ENCODE measurements around the gene TEAD3.

GRCh38 chr6:35487658-35488516 is 9.0 kb downstream of the TEAD3 start:
- TF ChIP-seq CTCF (IDR thresholded peaks at IDR 0.05; ENCODE audit: low read depth, low read length): no peak
- TF ChIP-seq POLR2A (IDR thresholded peaks at IDR 0.05; ENCODE audit: extremely low read depth, insufficient read length): no peak
- no peak for TF ChIP-seq MAX (IDR thresholded peaks at IDR 0.05; ENCODE audit: low read depth, low read length)
